Measurements from ENCODE around the gene CTIF.

The CTIF gene

DNA sequence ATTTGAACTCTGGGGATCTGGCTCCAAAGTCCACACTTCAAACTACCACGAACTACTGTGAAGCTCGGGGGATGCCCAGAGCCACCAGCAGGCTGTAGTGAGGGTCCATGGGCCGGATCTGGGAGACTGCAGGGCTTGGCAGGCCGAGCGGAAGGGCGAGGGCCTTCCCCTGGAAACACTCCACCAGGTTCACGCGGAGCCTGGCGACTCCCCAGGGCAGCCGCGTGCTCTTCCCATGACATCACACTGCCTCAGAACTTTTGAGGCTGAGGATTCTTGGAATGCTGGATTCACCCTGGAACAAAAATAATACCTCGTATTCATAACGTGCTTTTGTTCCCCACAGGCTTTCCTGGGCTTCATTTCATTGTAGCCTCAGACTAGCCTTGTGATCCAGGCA lies 210.9 kb downstream of the CTIF start:
- no peak for DNase-seq (ENCODE audit: low read depth in 2 of 2, low spot score in 1 of 2)

GRCh38 chr18:48750485-48751175 lies 211.8 kb downstream of the CTIF start:
- no peak for DNase-seq (ENCODE audit: low read depth in 2 of 2, low spot score in 1 of 2)

- no peak for DNase-seq (ENCODE audit: low read depth in 2 of 2, low spot score in 1 of 2)
Observed at GRCh38 chr18:48751727-48752468, 213.1 kb downstream of the CTIF start.

DNA sequence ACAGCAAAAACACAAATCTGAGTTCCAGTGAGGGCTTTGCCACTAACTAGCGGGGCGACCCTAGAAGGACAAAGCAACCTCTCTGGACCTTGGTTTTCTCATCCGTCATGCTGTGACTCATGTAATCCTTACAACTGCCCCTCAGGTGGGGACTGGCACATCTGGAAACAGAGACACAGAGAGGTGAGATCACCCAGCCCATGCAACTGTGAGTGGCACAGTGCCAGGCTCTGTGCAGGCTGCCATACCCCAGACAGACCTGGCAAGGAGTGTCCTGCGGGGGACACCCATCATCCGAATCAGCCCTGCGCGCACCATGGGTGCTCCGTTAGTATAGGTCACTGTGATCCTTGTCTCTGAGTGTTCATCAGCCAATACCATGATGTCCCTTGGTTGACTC lies 213.6 kb downstream of the CTIF start:
- DNase-seq (ENCODE audit: low read depth in 2 of 2, low spot score in 1 of 2), result no peak

DNA sequence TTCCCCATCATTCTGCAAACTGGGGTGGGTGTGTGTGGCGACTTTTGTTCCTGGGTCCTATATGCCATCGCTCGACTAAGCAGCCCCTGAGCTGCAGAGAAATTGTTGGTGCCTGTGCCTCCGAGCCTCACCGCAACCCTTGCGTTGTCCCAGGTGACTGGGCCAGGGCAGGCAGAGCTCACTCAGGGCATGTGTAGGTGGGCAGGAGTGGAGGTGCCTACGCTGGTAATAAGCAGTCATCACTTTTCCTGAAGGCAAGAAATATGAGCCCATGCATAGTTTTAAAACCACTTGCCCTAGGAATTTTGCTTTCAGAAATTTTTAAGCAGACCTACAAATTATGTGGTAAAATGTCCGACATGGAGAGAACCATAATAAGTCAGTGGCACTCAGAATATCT lies 214.1 kb downstream of the CTIF start:
- no peak for DNase-seq (ENCODE audit: low read depth in 2 of 2, low spot score in 1 of 2)

DNA sequence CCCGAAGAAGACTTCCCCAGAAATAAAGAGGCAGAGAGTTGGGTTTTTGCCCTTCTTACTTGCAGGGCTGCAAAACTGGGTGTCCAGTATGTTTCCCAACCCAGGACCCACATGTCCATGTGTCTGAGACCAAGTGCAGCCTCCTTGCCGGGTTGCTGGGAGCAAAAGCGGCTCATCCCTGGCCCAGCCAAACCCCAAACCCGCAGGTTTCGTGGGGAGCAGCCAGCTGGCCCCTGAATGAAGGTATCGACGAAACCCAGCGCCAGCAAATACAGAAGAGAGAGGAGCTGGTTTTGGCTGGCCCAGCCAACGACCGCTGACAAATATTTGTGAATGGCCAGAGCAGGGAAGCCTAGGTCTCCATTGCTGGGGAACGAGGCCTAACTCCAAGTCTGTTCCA lies 214.9 kb downstream of the CTIF start:
- DNase-seq (ENCODE audit: low read depth in 2 of 2, low spot score in 1 of 2), result no peak

GRCh38 chr18:48754559-48754958 lies 215.7 kb downstream of the CTIF start:
- no peak for DNase-seq (ENCODE audit: low read depth in 2 of 2, low spot score in 1 of 2)

DNA sequence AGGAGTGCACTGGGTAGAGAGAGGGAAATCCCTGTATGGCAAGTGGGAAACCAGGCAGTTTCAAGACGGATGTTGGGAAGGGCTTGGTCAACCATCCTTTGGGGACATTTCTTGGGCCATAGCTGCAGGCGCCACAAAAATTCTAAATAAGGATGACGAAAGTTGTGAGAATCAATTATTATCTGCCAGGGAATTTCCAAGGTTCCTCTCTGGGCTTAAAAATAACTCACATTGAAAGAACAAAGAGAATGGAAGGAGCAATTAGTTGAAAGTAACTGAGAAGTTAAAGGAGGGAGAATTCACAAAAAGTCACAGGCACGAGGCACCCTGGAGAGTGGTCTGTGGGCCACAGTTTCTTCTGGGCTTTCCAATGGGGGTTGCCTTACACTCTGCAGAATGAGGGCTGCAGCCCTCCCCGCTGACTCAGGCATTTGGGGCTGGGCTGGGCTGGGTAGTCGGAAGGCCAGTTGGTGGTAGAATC lies 216.2 kb downstream of the CTIF start:
- no peak for DNase-seq (ENCODE audit: low read depth in 2 of 2, low spot score in 1 of 2)

GRCh38 chr18:48756511-48757226 lies 217.8 kb downstream of the CTIF start:
- no peak for DNase-seq (ENCODE audit: low read depth in 2 of 2, low spot score in 1 of 2)

DNA sequence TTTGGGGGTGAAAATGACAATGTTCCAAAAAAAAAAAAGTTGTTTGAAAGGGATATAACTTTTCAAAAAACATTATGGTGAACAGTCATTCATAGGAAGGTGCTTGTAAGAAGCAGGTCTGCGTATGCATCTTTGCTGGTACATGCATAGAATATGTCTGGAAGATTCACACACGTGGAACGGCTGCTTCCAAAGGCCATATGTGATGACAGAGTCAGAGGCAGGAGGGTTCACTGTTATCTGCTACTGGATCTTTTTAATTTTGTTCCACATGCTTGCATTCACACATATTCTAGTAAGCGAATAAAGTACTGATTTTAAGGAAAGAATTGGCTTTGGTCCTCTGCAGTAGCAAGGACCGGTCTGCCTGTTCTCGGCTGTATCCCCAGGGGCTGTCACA lies 218.5 kb downstream of the CTIF start:
- DNase-seq (ENCODE audit: low read depth in 2 of 2, low spot score in 1 of 2), result no peak

DNA sequence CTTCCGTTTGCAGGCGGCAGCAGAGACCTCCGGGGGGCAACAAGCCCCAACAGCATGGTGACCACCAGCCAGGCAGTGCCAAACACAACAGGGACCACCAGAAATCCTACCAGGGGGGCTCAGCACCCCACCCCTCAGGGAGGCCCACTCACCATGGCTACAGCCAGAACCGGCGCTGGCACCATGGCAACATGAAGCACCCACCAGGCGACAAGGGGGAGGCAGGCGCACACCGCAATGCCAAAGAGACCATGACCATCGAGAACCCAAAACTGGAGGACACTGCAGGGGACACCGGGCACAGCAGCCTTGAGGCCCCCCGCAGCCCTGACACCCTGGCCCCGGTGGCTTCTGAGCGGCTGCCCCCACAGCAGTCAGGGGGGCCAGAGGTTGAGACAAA lies 219.1 kb downstream of the CTIF start:
- no peak for DNase-seq (ENCODE audit: low read depth in 2 of 2, low spot score in 1 of 2)

DNA sequence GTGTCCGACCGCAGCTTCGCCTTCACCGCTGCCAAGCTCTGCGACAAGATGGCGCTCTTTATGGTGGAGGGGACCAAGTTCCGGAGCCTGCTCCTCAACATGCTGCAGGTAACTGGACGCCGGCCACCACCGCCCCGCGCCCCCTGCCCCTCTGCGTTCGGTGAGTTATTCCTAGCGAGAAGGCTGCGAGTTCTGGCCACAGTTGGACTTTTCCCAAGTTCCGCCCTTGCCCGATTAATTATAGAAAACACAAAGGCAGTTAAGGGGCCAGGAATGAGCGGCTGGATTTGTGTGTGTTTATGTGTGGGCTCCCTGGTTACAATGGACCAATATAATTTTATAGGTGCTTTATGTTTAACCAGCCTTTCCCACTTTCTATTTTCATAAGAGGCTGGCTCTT lies 222.8 kb downstream of the CTIF start:
- no peak for DNase-seq (ENCODE audit: low read depth in 2 of 2, low spot score in 1 of 2)

- no peak for DNase-seq (ENCODE audit: low read depth in 2 of 2, low spot score in 1 of 2)
Observed at GRCh38 chr18:48762022-48762421, 223.2 kb downstream of the CTIF start.

GRCh38 chr18:48762836-48763718 lies 224.2 kb downstream of the CTIF start:
- DNase-seq (ENCODE audit: low read depth in 2 of 2, low spot score in 1 of 2), result no peak

DNA sequence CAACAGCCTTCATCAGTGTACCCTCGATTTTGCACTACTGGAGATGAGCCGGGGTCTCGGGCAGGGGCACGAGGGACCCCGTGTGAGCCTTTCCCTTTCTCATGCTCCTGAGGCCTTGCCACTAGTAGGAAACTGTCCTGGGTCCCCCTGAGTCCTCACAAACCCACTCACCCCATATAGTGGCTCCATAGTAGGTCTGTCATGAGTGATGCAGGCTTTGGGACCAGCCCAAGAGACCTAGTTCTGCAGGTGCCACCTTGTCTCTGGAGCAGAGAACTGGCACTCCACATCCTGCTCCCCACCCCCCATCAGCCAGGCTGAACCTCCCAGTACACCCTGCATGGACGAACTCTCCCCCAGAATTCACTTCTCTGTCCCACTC lies 224.9 kb downstream of the CTIF start:
- no peak for DNase-seq (ENCODE audit: low read depth in 2 of 2, low spot score in 1 of 2)

- no peak for DNase-seq (ENCODE audit: low read depth in 2 of 2, low spot score in 1 of 2)
Observed at GRCh38 chr18:48765053-48765452, 226.2 kb downstream of the CTIF start.

- no peak for DNase-seq (ENCODE audit: low read depth in 2 of 2, low spot score in 1 of 2)
Observed at GRCh38 chr18:48766026-48766425, 227.2 kb downstream of the CTIF start.

- DNase-seq (ENCODE audit: low read depth in 2 of 2, low spot score in 1 of 2), result no peak
Observed at GRCh38 chr18:48766487-48766886, 227.7 kb downstream of the CTIF start.

GRCh38 chr18:48767090-48767690 lies 228.4 kb downstream of the CTIF start:
- DNase-seq (ENCODE audit: low read depth in 2 of 2, low spot score in 1 of 2), result no peak

DNA sequence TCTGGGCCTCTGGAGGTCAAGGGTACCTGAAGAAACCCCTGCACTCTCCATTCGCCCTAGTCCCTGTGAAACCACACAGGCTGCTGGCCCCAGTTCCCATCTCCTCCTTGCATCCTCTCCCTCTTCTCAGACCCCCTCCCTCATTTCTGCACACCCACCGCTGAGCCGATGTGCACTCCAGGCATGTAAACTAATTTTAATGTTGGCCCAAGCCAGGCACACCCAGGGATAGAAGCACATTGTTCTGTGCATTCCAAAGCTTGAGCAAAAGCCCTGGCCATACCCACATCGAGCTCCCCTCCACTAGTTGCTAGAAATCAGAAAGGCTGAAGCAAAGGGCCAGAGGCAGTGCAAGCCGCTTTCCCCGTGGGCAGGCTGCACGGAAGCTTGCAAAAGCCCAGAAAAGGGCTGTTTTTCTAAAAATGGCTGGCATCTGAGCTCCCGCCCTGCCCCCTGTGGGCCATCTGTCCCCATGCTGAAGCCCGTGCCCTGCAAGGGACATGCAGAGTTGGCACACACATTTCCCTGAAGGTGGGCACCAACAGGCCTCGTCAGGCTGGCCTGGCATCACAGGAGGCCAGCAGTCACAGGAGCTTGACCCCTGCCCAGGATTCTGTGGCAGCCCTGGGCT lies 230.3 kb downstream of the CTIF start:
- DNase-seq (ENCODE audit: low read depth in 2 of 2, low spot score in 1 of 2), result no peak
